Measurements from ENCODE around the gene TIFAB.

Gene TIFAB

DNA sequence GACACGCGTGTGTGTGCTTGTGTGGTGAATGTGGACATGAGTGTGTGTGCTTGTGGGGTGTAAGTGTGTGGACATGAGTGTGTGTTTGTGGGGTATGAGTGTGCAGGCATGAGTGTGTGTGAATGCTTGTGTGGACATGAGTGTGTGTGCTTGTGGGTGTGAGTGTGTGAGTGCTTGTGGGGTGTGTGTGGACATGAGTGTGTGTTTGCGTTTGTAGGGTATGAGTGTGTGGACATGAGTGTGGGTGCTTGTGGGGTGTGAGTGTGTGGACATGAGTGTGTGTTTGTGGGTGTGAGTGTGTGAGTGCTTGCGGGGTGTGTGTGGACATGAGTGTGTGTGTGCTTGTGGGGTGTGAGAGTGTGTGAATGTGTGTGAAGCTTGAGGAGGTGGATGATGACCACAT is 29.8 kb upstream of the TIFAB start:
- DNase-seq = no peak

DNA sequence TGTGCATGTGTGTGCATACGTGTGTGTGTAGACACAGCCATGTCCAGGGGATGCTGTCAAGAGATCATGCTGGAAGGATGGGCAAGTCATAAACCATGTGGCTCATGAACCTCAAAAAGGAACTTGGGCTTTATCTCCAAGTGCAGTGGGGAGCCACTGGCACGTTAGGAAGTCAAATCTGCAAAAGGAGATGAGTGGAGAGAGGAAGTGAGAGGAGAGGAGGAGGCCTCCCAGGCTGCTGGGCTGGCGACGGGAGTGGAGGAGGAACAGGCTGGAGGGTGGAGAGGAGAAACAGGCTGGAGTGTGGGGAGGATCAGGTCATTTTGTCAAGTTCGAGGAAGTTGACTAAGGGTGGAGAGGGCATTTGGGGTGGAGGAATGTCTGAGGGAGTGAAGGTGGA is 29.2 kb upstream of the TIFAB start:
- DNase-seq = no peak

DNA sequence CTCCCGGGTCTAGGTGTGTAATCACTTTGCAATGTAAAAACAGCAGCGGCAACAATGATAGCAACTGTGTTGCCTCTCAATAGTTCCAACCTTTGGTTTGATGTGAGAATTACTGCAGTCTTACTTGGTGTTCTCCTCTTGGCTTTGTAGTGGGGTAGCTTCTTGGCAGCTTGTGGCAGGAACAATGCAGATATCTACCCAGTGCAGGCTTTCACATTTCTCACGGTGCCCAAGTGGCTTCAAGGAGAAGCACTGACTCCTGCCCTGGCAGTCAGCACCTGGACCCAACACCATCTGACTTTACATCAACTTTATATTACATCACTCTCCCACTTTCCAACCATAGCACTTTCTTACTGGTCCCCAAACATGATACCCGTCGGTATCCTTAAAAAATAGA is 28.4 kb upstream of the TIFAB start:
- DNase-seq = no peak

DNA sequence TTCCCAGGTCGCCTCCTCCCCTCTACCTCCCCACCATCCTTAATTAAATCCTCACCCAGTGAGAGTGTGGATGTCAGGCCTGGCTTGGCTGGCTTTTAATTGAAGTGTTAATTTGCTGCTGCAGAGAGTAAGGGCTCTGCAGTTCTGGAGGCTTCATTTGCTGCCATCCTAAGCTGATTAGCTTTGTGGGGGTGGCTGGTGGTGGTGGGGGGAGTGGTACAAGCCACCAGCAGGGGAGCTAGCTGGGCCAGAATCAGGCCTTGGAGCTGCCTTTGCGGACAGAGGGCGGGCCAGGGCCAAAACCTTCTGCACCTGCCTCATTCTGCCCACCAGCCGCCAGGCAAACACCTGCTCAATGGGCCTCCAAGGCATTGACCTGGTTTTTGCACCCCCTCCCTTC is 26.8 kb upstream of the TIFAB start:
- no peak for DNase-seq

DNA sequence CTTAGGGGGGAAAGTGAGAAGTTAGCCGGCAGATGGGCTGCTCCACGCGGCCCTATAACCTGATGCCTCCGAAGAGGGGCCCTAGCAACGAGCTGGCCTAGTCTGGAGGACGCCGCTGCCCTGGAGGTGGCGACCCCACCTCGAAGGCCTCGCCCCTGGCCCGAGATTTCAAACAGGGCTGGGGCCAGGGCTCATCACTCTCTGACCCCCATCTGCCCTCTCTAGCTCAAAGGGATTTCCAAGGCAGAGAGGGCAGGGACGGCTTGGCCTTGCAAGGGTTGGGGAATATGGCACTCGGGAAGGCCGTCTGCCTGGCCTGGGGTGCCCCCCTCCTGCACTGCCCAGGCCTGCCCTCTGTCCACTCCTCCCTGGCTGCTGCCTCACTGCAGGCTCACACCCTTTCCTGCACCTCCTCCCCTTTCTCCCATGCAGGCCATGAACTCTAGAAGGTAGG is 25.5 kb upstream of the TIFAB start:
- DNase-seq = no peak

DNA sequence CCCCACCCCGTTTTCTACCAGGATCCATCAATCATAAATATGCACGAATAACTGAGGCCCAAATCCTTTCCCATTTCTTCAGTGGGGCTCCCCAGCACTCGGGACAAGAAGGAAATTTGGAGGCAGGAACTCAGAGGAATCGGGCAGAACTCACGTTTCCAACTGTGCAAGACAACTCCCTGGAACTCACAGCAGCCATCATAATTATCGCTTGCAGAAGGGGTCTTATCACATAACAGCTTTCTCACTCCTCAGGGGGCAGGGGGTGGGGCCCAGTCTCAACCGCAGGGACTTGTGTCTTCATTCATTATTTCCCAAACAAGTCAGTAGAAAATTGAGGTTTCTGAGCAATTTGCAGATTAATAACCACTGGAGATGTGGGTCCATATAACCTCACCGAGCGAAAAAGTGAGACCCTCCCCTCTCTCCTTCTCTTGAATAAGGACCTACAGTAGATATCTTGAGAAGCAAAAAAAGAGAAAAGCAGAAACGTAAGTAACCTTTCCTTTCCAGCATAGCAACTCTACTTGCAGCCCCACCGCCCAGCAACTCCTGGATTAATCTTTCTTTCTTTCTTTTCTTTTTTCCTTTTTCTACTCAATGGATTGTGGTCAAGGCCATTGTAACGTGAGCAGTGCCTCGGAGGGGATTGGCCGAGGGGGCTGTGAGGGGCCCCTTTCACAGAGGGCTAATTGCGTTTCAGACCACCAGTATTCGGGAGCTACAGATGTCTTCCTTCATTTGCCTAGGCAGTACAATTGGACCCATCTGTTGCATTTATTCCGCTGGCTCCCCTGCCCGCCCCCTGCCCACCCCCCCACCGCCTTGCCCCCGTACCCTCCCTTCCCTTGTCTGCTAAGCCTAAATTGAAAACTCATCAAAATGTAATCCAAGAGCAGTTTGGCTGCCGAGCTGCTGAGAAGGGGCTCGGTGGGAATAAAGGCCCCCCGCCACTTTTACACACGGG is 24.7 kb upstream of the TIFAB start:
- DNase-seq = no peak

DNA sequence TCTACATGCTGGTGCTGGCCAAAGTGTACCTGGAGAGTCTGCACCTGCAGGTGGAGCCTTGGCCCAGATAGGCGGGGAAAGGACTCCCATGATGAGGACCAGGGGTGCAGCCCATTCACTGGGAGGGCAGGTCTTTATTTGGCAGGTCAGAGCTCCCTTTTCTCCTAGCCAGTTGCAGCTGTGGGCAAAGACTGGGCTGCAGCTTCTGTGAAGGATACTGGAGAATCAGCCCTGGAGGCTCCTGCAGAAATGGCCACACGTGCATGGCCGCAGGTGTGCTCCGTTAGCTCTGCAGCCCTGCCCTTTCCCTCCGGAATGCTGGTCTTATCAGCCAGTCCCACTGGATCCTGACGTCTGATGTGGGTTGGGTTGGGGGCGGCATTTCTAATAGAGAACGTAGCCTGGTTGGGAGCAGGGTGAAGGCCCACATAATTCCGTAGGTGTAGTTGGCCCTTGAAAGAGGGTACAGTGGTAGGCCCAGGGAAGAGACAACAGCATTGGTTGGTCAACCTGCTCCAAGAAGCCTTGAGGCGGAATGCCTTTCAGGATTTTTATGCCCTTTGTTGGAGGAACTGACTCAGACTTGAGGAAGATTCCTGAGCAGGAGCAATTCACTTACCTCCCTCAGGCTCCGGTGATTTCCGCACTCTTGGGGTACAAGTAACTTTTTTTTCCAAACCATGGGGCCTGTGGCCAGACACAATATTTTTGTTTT is 22.0 kb upstream of the TIFAB start:
- DNase-seq = no peak

DNA sequence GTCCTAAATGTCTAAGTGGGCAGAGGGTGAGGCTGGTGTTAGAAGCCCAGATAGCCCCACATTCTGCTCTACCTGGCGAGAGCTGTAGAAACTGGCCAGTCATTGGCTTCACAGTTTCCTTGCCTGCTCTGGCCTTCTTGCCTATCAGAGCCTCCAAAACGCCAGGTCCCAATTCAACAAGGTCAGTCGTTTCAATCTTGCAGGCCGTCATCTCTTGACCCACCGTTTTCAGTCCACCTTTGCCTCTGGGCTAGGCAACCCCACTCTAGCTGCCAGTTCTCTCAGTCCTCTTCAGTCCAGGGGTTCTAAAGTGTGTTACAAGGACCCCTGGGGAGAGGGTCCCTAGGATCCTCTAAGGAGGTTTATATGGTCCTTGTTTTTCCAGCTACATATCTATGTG is 20.0 kb upstream of the TIFAB start:
- no peak for DNase-seq

DNA sequence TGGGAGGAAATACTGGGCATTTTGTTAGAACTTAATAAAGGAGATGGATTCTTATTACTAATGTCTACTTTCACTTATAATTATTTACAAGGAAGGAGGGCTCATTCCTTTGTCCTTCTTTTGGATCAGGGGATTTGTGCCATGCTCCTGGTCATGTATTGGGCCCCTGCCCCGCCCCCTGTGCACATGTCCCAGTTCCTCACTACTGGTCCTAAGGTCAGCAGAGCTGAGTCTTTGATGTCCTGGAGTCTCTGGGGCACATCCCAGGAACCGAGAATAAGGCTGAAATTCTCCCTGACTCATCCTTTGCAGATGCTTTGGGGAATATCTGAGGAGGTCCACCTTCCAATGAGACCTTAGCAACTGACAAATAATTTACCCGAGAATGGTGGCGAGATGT is 19.6 kb upstream of the TIFAB start:
- DNase-seq = no peak

DNA sequence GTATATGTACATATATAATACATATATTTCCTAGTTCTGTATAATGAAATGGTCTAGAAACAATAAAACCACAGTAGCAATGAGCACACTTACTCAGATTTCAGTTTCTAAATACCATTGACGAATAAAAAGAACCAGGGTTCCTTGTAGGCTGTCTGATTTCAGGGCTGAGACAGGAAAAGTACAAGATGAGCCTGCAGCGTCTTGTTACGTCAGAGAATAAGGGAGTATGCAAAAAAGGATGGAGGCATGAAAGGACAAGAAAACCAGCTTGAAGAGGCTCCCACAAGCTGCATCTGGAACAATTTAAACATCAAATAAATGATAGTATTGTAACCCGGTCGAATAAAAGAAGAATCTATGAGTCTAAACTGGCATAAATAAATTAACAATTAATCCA is 17.8 kb upstream of the TIFAB start:
- no peak for DNase-seq

DNA sequence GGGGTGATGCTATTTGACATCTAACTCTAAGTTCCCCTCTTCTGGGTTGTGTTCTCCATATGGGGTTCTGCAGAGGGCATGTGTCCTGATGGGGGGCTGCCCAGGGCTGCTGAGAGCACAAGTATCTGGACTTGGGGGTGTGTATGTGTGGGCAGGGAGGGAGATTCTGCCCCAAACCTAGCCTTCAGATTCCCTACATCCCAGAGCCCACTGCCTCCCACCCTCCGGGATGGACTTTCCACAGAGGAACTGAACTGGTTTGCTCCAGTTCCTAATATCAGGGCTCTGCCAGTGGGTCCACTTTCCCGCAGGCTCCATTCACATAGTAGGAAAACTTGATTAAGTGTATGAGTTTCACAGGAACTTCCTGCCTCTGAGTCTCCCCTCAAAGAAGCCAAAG is 16.4 kb upstream of the TIFAB start:
- DNase-seq = no peak

DNA sequence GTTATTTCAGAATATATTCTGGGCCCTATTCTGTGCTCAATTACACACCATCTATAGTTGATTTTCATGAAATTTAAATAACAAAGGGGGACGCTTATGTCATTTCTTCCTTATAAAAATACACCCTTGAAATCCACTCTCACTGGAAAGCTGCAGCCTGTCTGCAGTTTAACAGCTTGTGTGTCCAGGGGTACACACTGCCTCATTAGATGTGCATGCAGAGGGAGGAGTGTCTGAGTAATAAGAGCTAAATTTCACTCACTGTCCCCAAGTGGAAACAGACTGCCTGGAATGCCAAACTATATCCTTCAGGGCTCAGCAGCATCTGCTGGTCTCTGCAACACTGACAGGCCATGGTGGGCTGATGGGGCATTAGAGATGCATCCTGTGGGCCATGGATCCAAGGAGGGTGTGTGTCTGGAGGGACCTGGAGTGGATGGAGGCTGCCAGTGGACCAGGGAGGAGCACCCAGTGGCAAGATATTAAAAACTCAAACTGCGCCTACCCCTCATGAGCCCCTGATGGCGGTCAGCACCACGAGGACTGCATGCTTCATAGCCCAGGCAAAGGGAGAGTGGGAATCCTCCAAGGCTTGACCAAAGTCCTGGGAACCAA is 15.8 kb upstream of the TIFAB start:
- no peak for DNase-seq

DNA sequence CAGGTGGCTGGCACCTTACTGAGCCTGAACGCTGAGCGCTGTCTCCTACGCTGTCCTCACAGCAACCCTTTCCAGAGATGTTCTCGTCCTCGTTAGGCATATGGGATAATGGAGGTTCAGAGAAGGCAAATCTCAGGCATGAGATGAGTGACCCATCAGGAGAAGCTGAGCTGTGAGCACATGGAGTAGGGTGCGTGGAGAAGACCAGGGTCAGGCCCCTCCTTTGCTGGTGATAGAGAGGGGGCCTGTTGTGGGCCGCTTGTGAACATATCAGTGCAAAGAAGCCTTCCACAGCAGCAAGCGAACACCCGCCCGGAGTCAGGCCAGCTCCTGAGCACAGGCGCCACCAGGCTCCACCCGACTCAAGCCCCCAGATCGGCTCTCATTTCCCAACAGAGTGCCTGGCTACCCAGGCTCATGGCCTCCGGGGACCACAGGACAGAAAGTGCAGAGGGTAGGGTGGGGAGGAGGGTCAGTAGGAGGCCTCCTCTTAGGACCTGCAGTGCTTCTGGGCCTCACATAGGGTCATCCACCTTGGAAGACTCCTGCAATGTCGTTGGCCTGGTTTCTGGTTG is 15.0 kb upstream of the TIFAB start:
- no peak for DNase-seq

DNA sequence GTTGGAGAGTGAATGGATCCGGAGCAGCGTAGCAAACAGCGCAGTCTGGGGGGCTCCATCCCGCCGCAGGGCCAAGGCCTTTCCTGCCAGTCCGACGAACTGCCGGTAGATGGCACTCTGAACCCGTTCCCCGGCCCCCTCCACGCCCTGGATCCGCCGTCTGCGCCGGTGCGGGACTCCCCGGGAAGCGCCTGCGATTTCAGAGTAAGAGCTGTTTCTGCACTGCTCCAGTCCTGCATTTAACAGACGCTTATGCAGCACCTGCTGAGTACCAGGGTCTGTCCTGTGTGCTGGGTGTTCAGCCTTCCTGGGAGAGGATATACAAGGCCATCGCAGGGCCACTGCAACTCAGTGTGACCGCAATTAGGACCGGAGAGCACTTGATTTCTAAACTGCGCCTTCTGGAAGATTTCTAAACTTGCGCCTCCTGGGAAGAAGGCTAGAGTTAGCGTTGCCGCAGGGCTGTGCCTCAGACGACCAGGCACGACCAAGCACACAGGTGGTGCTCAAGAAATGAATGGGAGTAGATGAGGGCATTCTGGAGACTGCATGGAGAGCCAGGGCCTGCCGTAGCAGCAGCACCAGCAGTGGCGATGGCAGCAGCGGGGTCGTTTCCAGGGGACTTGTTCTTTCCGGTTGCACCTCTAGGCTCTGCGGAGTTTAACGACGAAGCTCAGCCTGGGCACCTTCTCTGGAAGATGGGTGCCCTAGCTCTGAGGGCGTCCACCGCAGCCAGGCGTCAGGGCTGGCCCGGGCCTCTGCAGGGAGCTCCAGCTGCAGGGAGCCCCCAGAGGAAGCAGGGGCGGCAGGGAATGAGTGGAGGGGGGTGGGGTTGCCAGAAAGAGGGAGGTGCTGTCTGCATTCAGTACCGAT is 14.3 kb upstream of the TIFAB start:
- DNase-seq = peak; percentile 22

DNA sequence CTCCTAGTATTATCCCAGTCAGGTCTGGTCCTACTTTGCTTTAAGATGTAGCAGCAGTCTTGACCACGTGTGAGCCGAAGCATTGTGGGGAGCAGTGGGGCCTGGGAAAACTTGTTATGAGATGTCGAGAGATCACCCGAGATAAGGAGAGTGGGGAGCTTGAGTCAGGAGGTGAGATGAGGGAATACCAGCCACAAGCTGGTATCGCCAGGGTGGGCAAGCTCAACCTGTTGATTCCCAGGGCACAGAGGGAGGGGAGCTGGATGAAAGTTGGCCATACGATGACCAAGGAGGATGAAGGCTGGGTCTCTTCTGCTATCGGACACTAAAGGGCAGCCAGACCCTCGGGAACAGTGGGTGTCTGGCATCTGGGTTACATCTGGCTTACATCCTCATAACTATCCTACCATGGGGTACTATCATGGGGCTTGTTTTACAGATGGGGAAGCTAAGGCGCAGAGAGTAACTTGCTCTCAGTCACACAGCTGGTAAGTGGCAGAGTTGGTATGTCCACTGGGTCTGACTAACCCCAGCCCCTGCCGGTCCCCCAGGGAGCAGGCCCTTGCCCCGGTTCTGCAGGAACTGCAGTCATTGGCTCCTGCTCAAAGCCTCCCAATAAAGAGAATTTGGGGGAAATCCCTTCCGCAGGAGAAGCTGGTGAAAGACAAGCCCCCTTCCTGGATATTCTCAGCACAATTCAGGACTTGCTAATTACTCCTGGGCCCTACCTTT is 13.4 kb upstream of the TIFAB start:
- no peak for DNase-seq

DNA sequence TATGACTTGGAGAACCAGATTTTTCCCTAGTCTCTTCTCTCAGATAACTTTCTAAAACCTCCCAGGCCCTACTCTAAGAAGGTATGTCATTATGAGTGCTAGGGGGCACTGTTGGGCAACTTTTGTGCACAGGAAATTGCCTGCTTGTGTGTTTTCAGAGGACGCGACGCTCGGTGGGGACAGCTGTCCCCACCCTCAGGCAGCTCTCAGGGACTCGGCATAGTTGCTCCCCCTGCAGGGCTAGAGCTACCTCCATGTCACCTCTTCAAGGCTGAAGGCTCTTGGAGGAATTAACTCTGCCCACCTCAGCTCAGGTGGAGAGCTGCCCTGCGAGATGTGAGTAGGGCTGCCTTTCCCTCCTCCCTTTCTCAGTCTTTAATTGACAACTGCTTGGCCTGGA is 10.2 kb upstream of the TIFAB start:
- peak; percentile 9 for DNase-seq

DNA sequence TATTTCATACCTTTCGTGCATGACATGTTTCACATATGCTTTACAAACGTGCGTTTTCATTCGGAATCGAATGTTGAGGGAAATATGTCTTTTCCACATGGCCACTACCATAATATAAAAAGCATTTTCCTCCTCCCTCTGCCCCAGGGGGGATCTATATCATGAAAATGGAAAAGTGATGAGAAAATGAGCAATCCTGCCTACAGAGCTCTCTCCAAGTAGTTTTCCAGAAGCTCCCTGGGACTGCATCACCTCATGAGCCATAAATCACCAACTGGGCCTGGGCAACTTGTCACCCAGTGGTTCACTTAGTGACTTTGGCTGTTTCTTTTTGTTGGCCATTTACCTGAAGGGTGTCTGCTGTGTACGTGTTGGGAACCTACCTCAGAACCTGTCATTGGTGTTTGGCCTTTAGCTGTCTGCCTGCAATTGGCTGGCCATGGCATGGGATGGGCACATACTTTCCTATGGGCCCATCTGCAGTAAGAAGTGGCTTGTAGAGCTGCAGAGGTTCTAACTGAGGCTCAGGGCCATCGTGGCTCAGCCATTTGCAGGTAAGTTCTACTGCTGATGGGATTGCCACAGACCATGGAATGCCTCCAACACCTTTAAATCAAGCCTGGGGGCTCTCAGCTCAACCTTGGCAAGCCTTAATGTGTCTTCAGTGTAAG is 9.5 kb upstream of the TIFAB start:
- no peak for DNase-seq

DNA sequence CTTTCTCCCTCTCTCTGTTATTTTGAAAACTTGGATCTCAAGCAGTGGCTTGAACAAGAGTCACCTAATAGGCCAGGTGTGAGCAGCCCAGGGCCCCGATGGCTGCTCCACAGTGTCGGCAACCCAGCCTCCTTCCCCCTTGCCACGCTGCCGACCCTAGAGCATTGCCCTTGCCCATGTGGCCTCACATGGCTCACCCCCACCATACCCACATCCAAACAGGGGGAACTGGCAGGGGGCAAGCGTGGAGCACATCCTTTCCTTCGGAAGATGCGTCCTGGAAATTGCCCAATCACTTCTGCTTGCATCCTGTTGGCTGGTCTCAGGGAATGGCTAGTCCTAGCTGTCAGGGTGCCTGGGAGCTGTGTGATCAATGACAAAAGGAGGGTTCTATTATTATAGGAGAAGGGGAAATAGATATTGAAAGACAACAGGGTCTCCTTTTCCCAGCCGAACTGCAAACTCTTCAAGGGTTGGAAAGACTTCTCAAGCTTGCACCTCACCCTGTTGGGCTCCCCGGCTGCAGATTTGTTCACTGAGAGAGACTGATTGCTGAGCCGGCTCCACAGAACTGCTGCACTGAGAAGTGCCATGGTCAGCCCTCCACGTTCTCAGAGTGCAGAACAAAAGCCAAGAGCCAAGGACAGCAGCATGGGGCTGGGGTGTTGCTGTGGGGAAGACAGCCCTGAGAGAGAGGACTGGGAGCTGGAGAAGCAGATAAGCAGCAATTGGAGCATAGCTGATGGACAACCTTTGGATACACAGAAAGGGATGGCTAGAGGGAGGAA is 8.3 kb upstream of the TIFAB start:
- DNase-seq = no peak

DNA sequence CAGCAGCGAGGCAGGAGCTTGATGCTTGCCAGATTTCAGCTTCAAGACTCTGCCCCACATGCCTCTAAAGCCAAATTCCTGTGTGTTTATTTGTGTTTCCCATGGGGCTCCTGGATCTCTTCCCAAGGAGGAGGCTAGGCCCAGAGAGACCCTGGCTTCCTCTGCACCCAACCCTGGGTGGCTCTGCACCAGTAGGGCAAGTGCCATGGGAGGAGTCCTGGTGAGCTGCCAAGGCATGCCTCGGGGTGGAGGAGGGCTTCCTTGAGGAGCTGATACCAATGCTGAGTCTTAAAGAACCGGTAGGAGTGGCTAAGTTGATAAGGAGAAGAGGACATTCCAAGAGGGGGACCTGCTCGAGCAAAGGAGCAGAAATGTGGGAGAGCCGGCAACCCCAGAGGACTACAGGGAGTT is 6.8 kb upstream of the TIFAB start:
- no peak for DNase-seq

DNA sequence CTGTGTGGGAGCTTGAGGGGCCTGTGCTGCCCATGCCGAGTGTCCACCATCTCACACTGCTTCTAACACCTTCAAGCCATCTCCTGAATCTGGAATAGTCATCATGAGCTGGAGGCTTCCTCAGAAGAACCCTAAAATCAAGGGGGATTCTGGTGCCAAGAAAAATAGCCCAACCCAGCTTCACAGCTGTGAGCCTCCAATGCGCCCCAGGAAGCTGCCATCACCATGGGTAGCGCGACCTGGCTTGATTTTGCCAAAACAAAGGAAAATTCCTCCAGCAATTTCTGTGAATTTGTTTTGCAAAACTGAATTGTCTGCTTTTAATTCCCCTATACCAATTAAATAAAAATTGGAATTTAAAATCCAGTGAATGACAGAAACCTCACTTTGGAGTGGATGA is 6.2 kb upstream of the TIFAB start:
- no peak for DNase-seq
